ENCODE data around the gene EBLN2. TPM values are rescaled to one million over a fixed set of nuclear protein-coding genes. Genes with fewer than 3 reads are reported as not detected.
A peak's percentile ranks its signal among the peaks of the same experiment; 100 is the strongest.

The EBLN2 gene
- total RNA-seq, 1 donor from 2014 or later, result 4.6 TPM

DNA sequence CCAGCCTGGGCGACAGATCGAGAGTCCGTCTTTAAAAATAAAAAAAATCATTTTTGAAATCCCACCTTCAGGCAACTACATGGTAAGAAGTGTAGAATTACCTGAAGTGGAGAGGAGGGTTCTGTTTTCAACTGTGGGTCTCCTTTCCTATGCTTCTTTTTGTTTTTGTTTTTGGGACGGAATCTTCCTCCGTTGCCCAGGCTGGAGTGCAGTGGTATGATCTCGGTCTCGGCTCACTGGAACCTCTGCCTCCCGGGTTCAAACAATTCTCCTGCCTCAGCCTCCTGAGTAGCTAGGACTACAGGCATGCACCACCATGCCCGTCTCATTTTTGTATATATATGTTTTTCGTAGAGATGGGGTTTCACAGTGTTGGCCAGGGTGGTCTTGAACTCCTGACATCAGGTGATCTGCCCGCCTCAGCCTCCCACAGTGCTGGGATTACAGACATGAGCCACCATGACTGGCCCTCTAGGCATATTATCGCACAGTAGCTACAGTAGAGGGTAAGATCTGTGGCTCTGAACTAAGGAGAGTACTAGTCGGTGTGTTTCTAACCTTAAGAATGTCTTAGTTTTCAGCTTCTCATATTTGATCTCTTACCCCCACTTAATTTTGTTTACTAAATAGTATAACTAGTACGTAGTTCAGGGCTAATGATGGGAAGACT lies 8.5 kb downstream of the EBLN2 start:
- peak overlapping the region; percentile 79 for H3K27ac Mint-ChIP-seq (ENCODE audit: unreplicated experiment)
- peaks cover 10% of the 10 kb centered on the region for H3K36me3 Mint-ChIP-seq (ENCODE audit: unreplicated experiment)
- DNase-seq (ENCODE audit: extremely low spot score, unreplicated experiment), result no peak
- peaks cover 39% of the 10 kb centered on the region for H3K4me1 Mint-ChIP-seq (ENCODE audit: unreplicated experiment)
- no peaks in the 10 kb centered on the region for H3K9me3 Mint-ChIP-seq (ENCODE audit: unreplicated experiment)
- no peaks in the 10 kb centered on the region for H3K27me3 Mint-ChIP-seq (ENCODE audit: unreplicated experiment)
- TF ChIP-seq, protein P1, sequence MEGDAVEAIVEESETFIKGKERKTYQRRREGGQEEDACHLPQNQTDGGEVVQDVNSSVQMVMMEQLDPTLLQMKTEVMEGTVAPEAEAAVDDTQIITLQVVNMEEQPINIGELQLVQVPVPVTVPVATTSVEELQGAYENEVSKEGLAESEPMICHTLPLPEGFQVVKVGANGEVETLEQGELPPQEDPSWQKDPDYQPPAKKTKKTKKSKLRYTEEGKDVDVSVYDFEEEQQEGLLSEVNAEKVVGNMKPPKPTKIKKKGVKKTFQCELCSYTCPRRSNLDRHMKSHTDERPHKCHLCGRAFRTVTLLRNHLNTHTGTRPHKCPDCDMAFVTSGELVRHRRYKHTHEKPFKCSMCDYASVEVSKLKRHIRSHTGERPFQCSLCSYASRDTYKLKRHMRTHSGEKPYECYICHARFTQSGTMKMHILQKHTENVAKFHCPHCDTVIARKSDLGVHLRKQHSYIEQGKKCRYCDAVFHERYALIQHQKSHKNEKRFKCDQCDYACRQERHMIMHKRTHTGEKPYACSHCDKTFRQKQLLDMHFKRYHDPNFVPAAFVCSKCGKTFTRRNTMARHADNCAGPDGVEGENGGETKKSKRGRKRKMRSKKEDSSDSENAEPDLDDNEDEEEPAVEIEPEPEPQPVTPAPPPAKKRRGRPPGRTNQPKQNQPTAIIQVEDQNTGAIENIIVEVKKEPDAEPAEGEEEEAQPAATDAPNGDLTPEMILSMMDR (IDR thresholded peaks at IDR 0.05), result no peak
- H3K4me3 Mint-ChIP-seq (ENCODE audit: unreplicated experiment), result no peak overlapping the region

DNA sequence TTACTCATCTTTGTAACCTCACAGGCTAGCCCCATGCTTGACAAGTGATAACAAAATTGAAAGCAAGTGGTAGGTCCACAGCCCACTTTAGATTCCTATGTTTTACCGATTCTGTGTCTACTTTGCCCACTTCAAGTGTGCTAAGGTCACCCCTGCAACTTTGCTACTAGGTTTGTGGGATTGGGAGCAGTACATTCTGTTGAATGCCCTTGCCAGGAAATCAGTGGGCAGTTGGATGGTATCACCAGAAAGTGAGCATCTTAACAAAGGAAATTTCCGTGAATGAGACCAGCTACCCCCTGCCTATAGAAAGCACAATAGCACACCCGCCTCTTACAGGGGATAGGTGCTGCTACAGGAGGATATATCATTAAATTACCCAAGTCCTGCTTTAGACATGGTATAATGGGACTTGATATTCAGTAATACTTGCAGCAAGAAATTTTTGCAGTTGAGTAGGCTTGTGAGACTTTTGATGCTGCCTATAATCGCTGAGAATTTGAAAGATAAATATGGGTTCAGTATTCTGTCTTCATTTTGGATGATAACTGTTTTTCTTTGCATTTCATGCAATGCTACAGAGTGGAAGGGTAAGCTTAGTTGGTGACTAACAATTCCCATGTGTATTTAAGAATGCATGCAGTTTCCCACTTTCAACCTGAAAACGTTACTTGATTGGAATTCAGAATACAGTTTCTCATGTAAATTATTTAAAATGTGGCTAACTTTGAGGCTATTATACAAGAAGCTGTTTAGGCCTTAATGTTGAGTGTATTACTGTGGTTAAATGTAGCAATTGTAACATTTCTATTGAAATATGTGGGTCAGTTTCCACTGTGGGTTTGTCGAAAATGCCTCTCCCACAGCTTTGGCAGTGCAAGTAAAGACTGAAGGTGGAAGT lies 9.5 kb downstream of the EBLN2 start:
- TF ChIP-seq, protein P1 (IDR thresholded peaks at IDR 0.05), result no peak
- Mint-ChIP-seq H3K27ac (ENCODE audit: unreplicated experiment) (peak overlapping the region; percentile 79), H3K36me3 (ENCODE audit: unreplicated experiment) (peaks cover 3% of the 10 kb centered on the region), H3K4me1 (ENCODE audit: unreplicated experiment) (peaks cover 39% of the 10 kb centered on the region), H3K9me3 (ENCODE audit: unreplicated experiment) (no peaks in the 10 kb centered on the region), H3K4me3 (ENCODE audit: unreplicated experiment) (peak overlapping the region; percentile 5), H3K27me3 (ENCODE audit: unreplicated experiment) (no peaks in the 10 kb centered on the region)
- DNase-seq (ENCODE audit: extremely low spot score, unreplicated experiment), result no peak

DNA sequence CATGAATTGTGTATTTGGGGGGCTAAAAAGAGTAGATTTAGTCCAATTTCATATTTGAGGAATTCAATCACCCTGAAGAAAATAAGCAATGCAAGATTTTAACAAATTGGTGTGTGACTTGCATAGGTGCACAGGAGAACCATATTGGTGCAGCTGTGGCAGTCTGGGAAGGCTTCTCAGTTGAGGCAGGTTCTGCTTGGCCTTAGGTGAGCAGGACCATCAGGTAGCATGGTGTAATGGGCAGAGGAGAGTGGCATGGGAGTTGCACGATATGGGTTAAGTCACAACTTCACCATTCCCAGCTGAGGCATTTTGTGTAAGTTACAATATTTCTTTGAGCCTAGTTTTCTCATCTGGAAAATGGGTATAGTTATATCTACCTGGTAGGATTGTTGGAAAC lies 10.5 kb downstream of the EBLN2 start:
- Mint-ChIP-seq H3K9me3 (ENCODE audit: unreplicated experiment) (no peaks in the 10 kb centered on the region), H3K36me3 (ENCODE audit: unreplicated experiment) (no peaks in the 10 kb centered on the region), H3K4me3 (ENCODE audit: unreplicated experiment) (no peak overlapping the region), H3K27me3 (ENCODE audit: unreplicated experiment) (no peaks in the 10 kb centered on the region), H3K4me1 (ENCODE audit: unreplicated experiment) (peaks cover 39% of the 10 kb centered on the region), H3K27ac (ENCODE audit: unreplicated experiment) (peak overlapping the region; percentile 79)
- no peak for DNase-seq (ENCODE audit: extremely low spot score, unreplicated experiment)
- TF ChIP-seq, protein P1 (IDR thresholded peaks at IDR 0.05), result no peak

DNA sequence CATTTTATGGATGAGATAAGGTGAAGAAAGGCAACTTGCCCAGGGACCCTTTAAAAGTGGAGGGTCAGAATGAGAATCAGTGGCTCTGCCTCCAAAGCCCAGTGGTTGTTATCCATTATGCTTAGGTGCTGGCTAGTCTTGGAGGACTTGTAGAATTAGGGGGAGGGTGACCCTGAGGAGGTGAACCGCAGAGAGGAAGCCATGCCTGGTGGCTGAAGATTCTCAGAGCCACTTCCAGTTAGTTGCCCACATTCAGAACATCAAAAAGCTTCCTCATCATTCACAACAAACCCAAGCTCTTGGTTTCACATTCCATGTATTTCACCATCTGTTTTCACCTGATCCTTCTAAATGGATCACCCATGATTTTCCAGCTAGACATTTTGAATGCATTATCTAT lies 11.2 kb downstream of the EBLN2 start:
- Mint-ChIP-seq H3K27ac (ENCODE audit: unreplicated experiment) (no peak overlapping the region), H3K36me3 (ENCODE audit: unreplicated experiment) (no peaks in the 10 kb centered on the region), H3K4me3 (ENCODE audit: unreplicated experiment) (no peak overlapping the region), H3K4me1 (ENCODE audit: unreplicated experiment) (peaks cover 39% of the 10 kb centered on the region), H3K9me3 (ENCODE audit: unreplicated experiment) (no peaks in the 10 kb centered on the region), H3K27me3 (ENCODE audit: unreplicated experiment) (no peaks in the 10 kb centered on the region)
- DNase-seq (ENCODE audit: extremely low spot score, unreplicated experiment), result no peak
- TF ChIP-seq, protein P1 (IDR thresholded peaks at IDR 0.05), result no peak

DNA sequence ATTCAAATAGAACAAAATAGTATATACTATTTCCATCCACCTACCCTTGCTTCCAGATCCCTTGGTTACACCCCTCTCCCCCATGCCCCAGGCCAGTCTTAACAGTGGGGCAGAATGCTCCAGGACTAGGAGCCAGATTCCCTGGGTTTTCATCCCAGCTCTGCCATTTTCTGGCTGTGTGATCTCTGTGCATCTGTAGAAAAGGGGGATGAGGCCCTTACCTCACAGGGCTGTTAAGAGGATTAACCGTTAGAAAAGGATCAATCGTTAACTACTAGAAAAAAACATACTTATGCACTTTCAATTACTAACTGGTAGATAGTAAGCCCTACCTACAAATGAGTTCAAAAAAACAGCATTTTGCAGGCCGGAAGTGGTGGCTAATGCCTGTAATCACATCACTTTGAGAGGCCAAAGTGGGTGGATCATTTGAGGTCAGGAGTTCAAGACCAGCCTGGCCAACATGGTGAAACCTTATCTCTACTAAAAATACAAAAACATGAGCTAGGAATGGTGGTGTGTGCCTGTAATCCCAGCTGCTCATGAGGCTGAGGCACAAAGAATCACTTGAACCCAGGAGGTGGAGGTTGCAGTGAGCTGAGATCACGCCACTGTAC lies 11.7 kb downstream of the EBLN2 start:
- TF ChIP-seq, protein P1 (IDR thresholded peaks at IDR 0.05), result no peak
- DNase-seq (ENCODE audit: extremely low spot score, unreplicated experiment), result no peak
- H3K27ac Mint-ChIP-seq (ENCODE audit: unreplicated experiment), result no peak overlapping the region

More for the DNA sequence above, 11.7 kb downstream of the EBLN2 start:
- no peaks in the 10 kb centered on the region for H3K36me3 Mint-ChIP-seq (ENCODE audit: unreplicated experiment)
- no peak overlapping the region for H3K4me3 Mint-ChIP-seq (ENCODE audit: unreplicated experiment)
- peaks cover 39% of the 10 kb centered on the region for H3K4me1 Mint-ChIP-seq (ENCODE audit: unreplicated experiment)
- H3K9me3 Mint-ChIP-seq (ENCODE audit: unreplicated experiment), result no peaks in the 10 kb centered on the region
- H3K27me3 Mint-ChIP-seq (ENCODE audit: unreplicated experiment), result no peaks in the 10 kb centered on the region

Measured in osteocyte (in vitro differentiated cells).